ENCODE data around the gene OR2T35.
"Not testable (repeated sequence)": the region's sequence is repeated elsewhere in the genome, so short reads cannot be mapped to it uniquely, and the experiment has no call there.

Gene OR2T35

GRCh38 chr1:248645178-248645577, at the start of gene OR2T35:
OR2T35 (minus strand) TSS chr1:248645278; CDS start chr1:248639258, 6,020 bp downstream.
- not testable (repeated sequence) for H3K27ac ChIP-seq, H3K4me3 ChIP-seq

- no peak overlapping the region for H3K27ac ChIP-seq
- no peak overlapping the region for H3K4me3 ChIP-seq
Observed at GRCh38 chr1:248691567-248692155, 46.6 kb upstream of the OR2T35 start.

GRCh38 chr1:248688527-248689298, 43.6 kb upstream of the OR2T35 start:
- no peak overlapping the region for H3K27ac ChIP-seq

GRCh38 chr1:248686815-248687214, 41.7 kb upstream of the OR2T35 start:
- H3K27ac ChIP-seq = no peak overlapping the region
- no peak overlapping the region for H3K4me3 ChIP-seq

More at GRCh38 chr1:248688527-248689298, 43.6 kb upstream of the OR2T35 start:
- no peak overlapping the region for H3K4me3 ChIP-seq

GRCh38 chr1:248681651-248682050, 36.6 kb upstream of the OR2T35 start:
- no peak overlapping the region for H3K27ac ChIP-seq
- H3K4me3 ChIP-seq = no peak overlapping the region

GRCh38 chr1:248670003-248670402, 24.9 kb upstream of the OR2T35 start:
- Histone ChIP-seq H3K4me3 (no peak overlapping the region), H3K27ac (no peak overlapping the region)

GRCh38 chr1:248663453-248664328, 18.6 kb upstream of the OR2T35 start:
- not testable (repeated sequence) for H3K27ac ChIP-seq, H3K4me3 ChIP-seq

- H3K27ac ChIP-seq, H3K4me3 ChIP-seq: not testable (repeated sequence)
Observed at GRCh38 chr1:248656797-248657196, 11.7 kb upstream of the OR2T35 start.

- H3K27ac ChIP-seq, H3K4me3 ChIP-seq: not testable (repeated sequence)
Observed at GRCh38 chr1:248655354-248655753, 10.3 kb upstream of the OR2T35 start, which contains the start of gene OR2T27. OR2T27 (minus strand) TSS chr1:248655528; CDS start chr1:248650884, 4,644 bp downstream.

- not testable (repeated sequence) for H3K4me3 ChIP-seq, H3K27ac ChIP-seq
Observed at GRCh38 chr1:248648770-248649536, 3.9 kb upstream of the OR2T35 start.

GRCh38 chr1:248642971-248643651, 2.0 kb downstream of the OR2T35 start:
- not testable (repeated sequence) for H3K4me3 ChIP-seq, H3K27ac ChIP-seq

GRCh38 chr1:248641583-248641982, 3.5 kb downstream of the OR2T35 start:
- H3K4me3 ChIP-seq, H3K27ac ChIP-seq: not testable (repeated sequence)

GRCh38 chr1:248640906-248641305, 4.2 kb downstream of the OR2T35 start:
- H3K27ac ChIP-seq = not testable (repeated sequence)

GRCh38 chr1:248639652-248640051, 5.4 kb downstream of the OR2T35 start:
- H3K27ac ChIP-seq, H3K4me3 ChIP-seq: not testable (repeated sequence)

More at GRCh38 chr1:248640906-248641305, 4.2 kb downstream of the OR2T35 start:
- H3K4me3 ChIP-seq = not testable (repeated sequence)

GRCh38 chr1:248636612-248637011, 8.5 kb downstream of the OR2T35 start:
- H3K27ac ChIP-seq, H3K4me3 ChIP-seq: not testable (repeated sequence)

- not testable (repeated sequence) for H3K4me3 ChIP-seq, H3K27ac ChIP-seq
Observed at GRCh38 chr1:248634991-248635390, 10.1 kb downstream of the OR2T35 start, which contains the start of gene OR2T11. OR2T11 (minus strand) TSS chr1:248635091; CDS start chr1:248627128, 7,963 bp downstream.

GRCh38 chr1:248631354-248632008, 13.6 kb downstream of the OR2T35 start:
- Histone ChIP-seq H3K27ac (no peak overlapping the region), H3K4me3 (no peak overlapping the region)

- Histone ChIP-seq H3K27ac (no peak overlapping the region), H3K4me3 (no peak overlapping the region)
Observed at GRCh38 chr1:248630551-248630950, 14.5 kb downstream of the OR2T35 start.

Data from skin epidermis (tissue), 12 donors.